Caco-2 (cell line): Measurements from ENCODE around the gene IQCB1. TPM values are rescaled to one million over a fixed set of nuclear protein-coding genes. Genes with fewer than 3 reads are reported as not detected.
A peak's percentile ranks its signal among the peaks of the same experiment; 100 is the strongest.
"Not testable (repeated sequence)": the region's sequence is repeated elsewhere in the genome, so short reads cannot be mapped to it uniquely, and the experiment has no call there.

Source experiments
- BruUV-seq: library from RNA; stranded (reverse); fragments of 400-500 nt; replicated peaks from 2 replicates; lab custom pipeline; 2021; lab: Mats Ljungman, UMichigan
- CTCF ChIA-PET: fragments of 300-600 bp; sonication (Branson Sonifier 250); formaldehyde crosslinking; loops from one replicate; lab custom pipeline; 2022; ENCODE audit warnings: antibody characterized with exemption; lab: Charles Lee
- POLR2A ChIA-PET: fragments of 300-600 bp; sonication (Branson Sonifier 250); formaldehyde crosslinking; loops from one replicate; lab custom pipeline; 2022; ENCODE audit warnings: antibody characterized with exemption; lab: Charles Lee
- DNase-seq, 2 experiments: peaks; one replicate each; pipeline versions ENCODE4 v3.0.0 to v3.0.0-alpha.2; 2020 to 2022
- H3K27me3 ChIP-seq: replicated peaks from 2 replicates; pipeline ENCODE4 v1.6.0; 2011; ENCODE audit warnings: low read length; ENCODE audit not compliant: control insufficient read depth, insufficient read depth
- H3K36me3 ChIP-seq: 2 replicates; pipeline ENCODE4 v1.5.1; 2011; ENCODE audit warnings: low read length; ENCODE audit not compliant: control insufficient read depth, insufficient read depth
- H3K4me1 ChIP-seq: fragments of 250-450 bp; sonication (Bioruptor Pico); 2 replicates; pipeline ENCODE4 v1.5.1; 2020; ENCODE audit warnings: mild to moderate bottlenecking
- H3K4me3 ChIP-seq: 2 replicates; pipeline ENCODE4 v1.5.1; 2011; ENCODE audit warnings: low read depth, mild to moderate bottlenecking, control low read depth, low read length
- H3K9me3 ChIP-seq: fragments of 250-450 bp; sonication (Bioruptor Pico); 2 replicates; pipeline ENCODE4 v1.5.1; 2020; ENCODE audit warnings: mild to moderate bottlenecking, moderate library complexity
- H3K27ac Mint-ChIP-seq: one replicate; pipeline ENCODE4 v1.8.0; 2022; ENCODE audit warnings: mixed read lengths; ENCODE audit not compliant: unreplicated experiment
- H3K27me3 Mint-ChIP-seq: one replicate; pipeline ENCODE4 v1.8.0; 2022; ENCODE audit warnings: mixed read lengths; ENCODE audit not compliant: insufficient read depth, unreplicated experiment
- H3K36me3 Mint-ChIP-seq: one replicate; pipeline ENCODE4 v1.8.0; 2022; ENCODE audit warnings: mild to moderate bottlenecking, mixed read lengths; ENCODE audit not compliant: insufficient read depth, unreplicated experiment
- H3K4me1 Mint-ChIP-seq: one replicate; pipeline ENCODE4 v1.8.0; 2022; ENCODE audit warnings: low read depth, mixed read lengths; ENCODE audit not compliant: unreplicated experiment
- H3K4me3 Mint-ChIP-seq: one replicate; pipeline ENCODE4 v1.8.0; 2022; ENCODE audit warnings: mild to moderate bottlenecking, moderate library complexity, mixed read lengths; ENCODE audit not compliant: unreplicated experiment
- H3K9me3 Mint-ChIP-seq: one replicate; pipeline ENCODE4 v1.8.0; 2022; ENCODE audit warnings: mixed read lengths; ENCODE audit not compliant: unreplicated experiment
- intact Hi-C: fragments of 100-400 bp; cut with micrococcal nuclease; formaldehyde crosslinking; loops from one replicate; pipeline ENCODE4 v1.10.0; 2022; ENCODE audit not compliant: unreplicated experiment
- total RNA-seq: library from RNA; stranded (reverse); gene quantifications from 2 replicates; pipeline ENCODE4 v1.2.3, GENCODE V29; 2022
- TF ChIP-seq, protein P1 (sequence below), 2 experiments: fragments of 200-600 bp in 1 of 2; IDR thresholded peaks; 1 replicate in 1 of 2; 2 replicates in 1 of 2; pipeline versions ENCODE4 v1.5.1 to v1.8.0; 2011 to 2022; ENCODE audit warnings: antibody characterized with exemption in 1 of 2, control low read depth in 1 of 2, inconsistent platforms in 1 of 2, low read depth in 1 of 2, low read length in 1 of 2, mild to moderate bottlenecking in 1 of 2, moderate library complexity in 1 of 2; ENCODE audit not compliant: insufficient read depth in 1 of 2, severe bottlenecking in 1 of 2, unreplicated experiment in 1 of 2

Gene IQCB1
- total RNA-seq, 1 experiment from 2014 or later = 36.4 TPM

DNA sequence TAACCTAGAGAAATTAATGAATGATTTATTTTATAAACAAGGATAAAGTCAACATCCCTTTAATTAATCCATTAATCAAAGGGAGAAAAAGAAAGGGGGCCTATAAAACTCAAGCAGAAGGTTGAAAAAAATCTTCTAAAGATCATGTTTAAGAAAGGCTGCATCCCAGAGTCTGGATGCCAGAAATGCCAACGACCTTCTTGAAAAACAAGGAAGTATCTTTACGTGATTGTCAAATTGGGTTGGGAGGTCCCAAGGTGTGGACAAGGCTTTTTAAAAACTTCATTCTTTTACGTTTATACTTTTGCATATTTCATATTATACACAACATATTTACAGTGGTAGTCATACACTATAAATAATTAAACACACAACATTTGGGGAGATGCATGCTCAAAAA, 86.9 kb downstream of the IQCB1 start:
- CTCF ChIA-PET = no interaction called here
- no TSS peak for BruUV-seq
- Mint-ChIP-seq H3K36me3 (no peaks in the 10 kb centered on the region), H3K27me3 (no peaks in the 10 kb centered on the region), H3K4me1 (peaks cover 14% of the 10 kb centered on the region), H3K27ac (no peak overlapping the region), H3K4me3 (no peak overlapping the region), H3K9me3 (no peaks in the 10 kb centered on the region)
- TF ChIP-seq, protein P1, sequence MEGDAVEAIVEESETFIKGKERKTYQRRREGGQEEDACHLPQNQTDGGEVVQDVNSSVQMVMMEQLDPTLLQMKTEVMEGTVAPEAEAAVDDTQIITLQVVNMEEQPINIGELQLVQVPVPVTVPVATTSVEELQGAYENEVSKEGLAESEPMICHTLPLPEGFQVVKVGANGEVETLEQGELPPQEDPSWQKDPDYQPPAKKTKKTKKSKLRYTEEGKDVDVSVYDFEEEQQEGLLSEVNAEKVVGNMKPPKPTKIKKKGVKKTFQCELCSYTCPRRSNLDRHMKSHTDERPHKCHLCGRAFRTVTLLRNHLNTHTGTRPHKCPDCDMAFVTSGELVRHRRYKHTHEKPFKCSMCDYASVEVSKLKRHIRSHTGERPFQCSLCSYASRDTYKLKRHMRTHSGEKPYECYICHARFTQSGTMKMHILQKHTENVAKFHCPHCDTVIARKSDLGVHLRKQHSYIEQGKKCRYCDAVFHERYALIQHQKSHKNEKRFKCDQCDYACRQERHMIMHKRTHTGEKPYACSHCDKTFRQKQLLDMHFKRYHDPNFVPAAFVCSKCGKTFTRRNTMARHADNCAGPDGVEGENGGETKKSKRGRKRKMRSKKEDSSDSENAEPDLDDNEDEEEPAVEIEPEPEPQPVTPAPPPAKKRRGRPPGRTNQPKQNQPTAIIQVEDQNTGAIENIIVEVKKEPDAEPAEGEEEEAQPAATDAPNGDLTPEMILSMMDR (IDR thresholded peaks at IDR 0.05; ENCODE audit: insufficient read depth in 1 of 2, low read depth in 1 of 2, low read length in 1 of 2, severe bottlenecking in 1 of 2, unreplicated experiment in 1 of 2) = no peak
- Histone ChIP-seq H3K9me3 (no peaks in the 10 kb centered on the region), H3K27me3 (no peaks in the 10 kb centered on the region), H3K36me3 (no peaks in the 10 kb centered on the region), H3K4me3 (peak overlapping the region; percentile 86), H3K4me1 (0 out of 2 replicates have a peak, but pooled peaks cover 8% of the 10 kb centered on the region)
- no peak for DNase-seq
- POLR2A ChIA-PET = no interaction called here
- intact Hi-C loops = loop anchor here (5.0 to 10.0 kb wide), 2 partner anchors 86 to 247 kb away; partner anchors contain the start of gene HCLS1

DNA sequence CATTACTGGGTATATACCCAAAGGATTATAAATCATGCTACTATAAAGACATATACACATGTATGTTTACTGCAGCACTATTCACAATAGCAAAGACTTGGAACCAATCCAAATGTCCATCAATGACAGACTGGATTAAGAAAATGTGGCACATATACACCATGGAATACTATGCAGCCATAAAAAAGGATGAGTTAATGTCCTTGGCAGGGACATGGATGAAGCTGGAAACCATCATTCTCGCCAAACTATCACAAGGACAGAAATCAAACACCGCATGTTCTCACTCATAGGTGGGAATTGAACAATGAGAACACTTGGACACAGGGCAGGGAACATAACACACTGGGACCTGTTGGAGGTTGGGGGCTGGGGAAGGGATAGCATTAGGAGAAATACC, 91.8 kb downstream of the IQCB1 start:
- POLR2A ChIA-PET, BruUV-seq, H3K36me3 Mint-ChIP-seq, H3K4me3 Mint-ChIP-seq, CTCF ChIA-PET, H3K9me3 ChIP-seq, H3K36me3 ChIP-seq, H3K4me3 ChIP-seq, H3K27ac Mint-ChIP-seq, H3K27me3 Mint-ChIP-seq, H3K9me3 Mint-ChIP-seq, H3K4me1 Mint-ChIP-seq, H3K4me1 ChIP-seq, H3K27me3 ChIP-seq, DNase-seq: not testable (repeated sequence)
- intact Hi-C loops = loop anchor here (10.0 kb wide), 1 partner anchor 252 kb away; no protein-coding TSS in a partner anchor

DNA sequence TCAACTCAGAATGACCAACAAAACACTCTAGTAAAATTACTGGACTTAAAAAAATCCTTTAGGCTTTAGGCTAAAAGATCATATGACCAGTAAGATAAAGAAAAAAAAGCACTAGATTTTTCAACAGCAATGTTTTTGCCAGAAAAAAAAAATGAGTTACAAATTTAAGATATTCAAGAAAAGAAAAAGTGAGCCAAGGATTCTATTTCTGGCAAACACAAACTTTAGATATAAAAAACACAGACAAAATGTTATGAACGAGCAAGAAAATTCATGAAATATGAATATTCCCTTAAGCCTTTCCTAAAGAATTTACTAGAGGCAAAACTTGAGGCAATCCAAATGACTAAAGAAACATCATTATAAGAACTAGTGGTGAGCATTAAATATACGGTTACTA, 94.0 kb downstream of the IQCB1 start:
- TF ChIP-seq, protein P1 (IDR thresholded peaks at IDR 0.05; ENCODE audit: insufficient read depth in 1 of 2, low read depth in 1 of 2, low read length in 1 of 2, severe bottlenecking in 1 of 2, unreplicated experiment in 1 of 2) = no peak
- H3K4me1 ChIP-seq = no peaks in the 10 kb centered on the region
- no peaks in the 10 kb centered on the region for H3K36me3 ChIP-seq
- Mint-ChIP-seq H3K27me3 (no peaks in the 10 kb centered on the region), H3K9me3 (no peaks in the 10 kb centered on the region), H3K36me3 (peaks cover 15% of the 10 kb centered on the region), H3K27ac (no peak overlapping the region), H3K4me1 (no peaks in the 10 kb centered on the region), H3K4me3 (no peak overlapping the region)
- no peaks in the 10 kb centered on the region for H3K27me3 ChIP-seq
- no TSS peak for BruUV-seq
- intact Hi-C loops = loop anchor here (10.0 kb wide), 1 partner anchor 254 kb away; no protein-coding TSS in a partner anchor
- H3K9me3 ChIP-seq = no peaks in the 10 kb centered on the region; the same call in 1 of the 2 replicates
- no peak for DNase-seq
- ChIA-PET POLR2A (no interaction called here), CTCF (no interaction called here)
- H3K4me3 ChIP-seq = no peak overlapping the region
